Measurements from ENCODE around the gene MAJIN. TPM values are rescaled to one million over a fixed set of nuclear protein-coding genes. Genes with fewer than 3 reads are reported as not detected.

The MAJIN gene
- total RNA-seq = under 1 TPM; 0.20 to 0.36 TPM

GRCh38 chr11:64971421-64972233, at the start of gene MAJIN:
Gene MAJIN, minus strand, starts transcription at chr11:64972108. Its CDS starts 12,703 bp downstream, at chr11:64959405.

GRCh38 chr11:65013888-65014725, 42.2 kb upstream of the MAJIN start, which contains the start of gene ARL2:
Gene ARL2, plus strand, starts transcription at chr11:65014160. Its CDS starts 48 bp downstream, at chr11:65014208.

GRCh38 chr11:64996710-64997380, 24.9 kb upstream of the MAJIN start, which contains the start of gene BATF2:
Gene BATF2, minus strand, starts transcription at chr11:64996971. Its CDS starts 57 bp downstream, at chr11:64996914.

GRCh38 chr11:64935359-64936081, 36.4 kb downstream of the MAJIN start, which contains the start of gene GPHA2:
Gene GPHA2, minus strand, starts transcription at chr11:64935893. Its CDS starts 433 bp downstream, at chr11:64935460.

GRCh38 chr11:64923944-64924909, 47.7 kb downstream of the MAJIN start, which contains the start of gene PPP2R5B:
Gene PPP2R5B, plus strand, starts transcription at chr11:64924689. Its CDS starts 1,046 bp downstream, at chr11:64925735.

GRCh38 chr11:64916775-64917662, 54.9 kb downstream of the MAJIN start, which contains the start of gene ATG2A:
Gene ATG2A, minus strand, starts transcription at chr11:64917209. Its CDS starts 74 bp downstream, at chr11:64917135.

Small RNAs within 50 kb of the gene (microRNA-seq; reads per million reads assigned to microRNA genes)
- gene MIR6749 (ENCODE audit: borderline microRNAs expressed, borderline replicate concordance) (not detected), gene MIR6750 (ENCODE audit: borderline microRNAs expressed, borderline replicate concordance) (0.63 reads per million), gene MIR6879 (ENCODE audit: borderline microRNAs expressed, borderline replicate concordance) (not detected)

Other genes with a start within 250 kb of the MAJIN start
- gene NRXN2, start 248.9 kb downstream of the MAJIN start, total RNA-seq = under 1 TPM in 1 of 2 experiments, not detected in 1; 0.20 TPM
- 100 to 1,000 TPM; 250 to 274 TPM for gene RASGRP2, start 228.0 kb downstream of the MAJIN start, total RNA-seq
- 1 to 10 TPM; 5.2 to 5.9 TPM for gene PYGM, start 212.1 kb downstream of the MAJIN start, total RNA-seq
- gene SF1, start 193.6 kb downstream of the MAJIN start, total RNA-seq = 100 to 1,000 TPM; 467 to 471 TPM
- 10 to 100 TPM; 88.2 to 92.8 TPM for gene MAP4K2, start 168.9 kb downstream of the MAJIN start, total RNA-seq
- gene MEN1, start 161.6 kb downstream of the MAJIN start, total RNA-seq = 10 to 100 TPM; 34.8 to 37.5 TPM
- gene CDC42BPG, start 127.5 kb downstream of the MAJIN start, total RNA-seq = 1 to 10 TPM; 1.8 to 2.2 TPM
- 100 to 1,000 TPM; 114 to 120 TPM for gene EHD1, start 93.5 kb downstream of the MAJIN start, total RNA-seq
- 10 to 100 TPM; 31.0 to 32.6 TPM for gene ATG2A, start 54.9 kb downstream of the MAJIN start, total RNA-seq
- 10 to 100 TPM; 19.8 to 20.3 TPM for gene PPP2R5B, start 47.4 kb downstream of the MAJIN start, total RNA-seq
- gene GPHA2, start 36.2 kb downstream of the MAJIN start, total RNA-seq = not detected
- under 1 TPM in 1 of 2 experiments, not detected in 1; 0.19 TPM for gene BATF2, start 24.9 kb upstream of the MAJIN start, total RNA-seq
- gene ARL2, start 42.1 kb upstream of the MAJIN start, total RNA-seq = 10 to 100 TPM; 49.1 to 54.1 TPM
- 10 to 100 TPM; 25.9 to 27.5 TPM for gene SNX15, start 55.3 kb upstream of the MAJIN start, total RNA-seq
- gene SAC3D1, start 69.1 kb upstream of the MAJIN start, total RNA-seq = 10 to 100 TPM; 29.0 to 29.6 TPM
- gene NAALADL1, start 86.4 kb upstream of the MAJIN start, total RNA-seq = 10 to 100 TPM; 11.8 to 12.4 TPM
- 10 to 100 TPM; 72.9 to 77.5 TPM for gene CDCA5, start 111.9 kb upstream of the MAJIN start, total RNA-seq
- 10 to 100 TPM; 26.6 to 27.5 TPM for gene ZFPL1, start 112.1 kb upstream of the MAJIN start, total RNA-seq
- 100 to 1,000 TPM; 167 to 172 TPM for gene VPS51, start 124.1 kb upstream of the MAJIN start, total RNA-seq
- 10 to 100 TPM; 27.8 to 28.5 TPM for gene TM7SF2, start 139.8 kb upstream of the MAJIN start, total RNA-seq
- gene ZNHIT2, start 145.6 kb upstream of the MAJIN start, total RNA-seq = 1 to 10 TPM; 7.7 to 9.4 TPM
- gene FAU, start 150.0 kb upstream of the MAJIN start, total RNA-seq = 1,000 to 10,000 TPM; 1,282 to 1,325 TPM
- 10 to 100 TPM; 40.9 to 42.2 TPM for gene MRPL49, start 150.2 kb upstream of the MAJIN start, total RNA-seq
- 10 to 100 TPM; 39.2 to 43.4 TPM for gene SYVN1, start 162.4 kb upstream of the MAJIN start, total RNA-seq
- gene SPDYC, start 198.1 kb upstream of the MAJIN start, total RNA-seq = not detected
- 100 to 1,000 TPM; 161 to 168 TPM for gene CAPN1, start 209.8 kb upstream of the MAJIN start, total RNA-seq

Measured in activated naive CD4-positive, alpha-beta T cell treated with anti-CD3 and anti-CD28 coated beads, Interleukin-2, amount 10 ng/mL, durations not matched to agents 5 hours and 36 hours (primary cell).